ENCODE measurements around the gene MVB12B.

Gene MVB12B

DNA sequence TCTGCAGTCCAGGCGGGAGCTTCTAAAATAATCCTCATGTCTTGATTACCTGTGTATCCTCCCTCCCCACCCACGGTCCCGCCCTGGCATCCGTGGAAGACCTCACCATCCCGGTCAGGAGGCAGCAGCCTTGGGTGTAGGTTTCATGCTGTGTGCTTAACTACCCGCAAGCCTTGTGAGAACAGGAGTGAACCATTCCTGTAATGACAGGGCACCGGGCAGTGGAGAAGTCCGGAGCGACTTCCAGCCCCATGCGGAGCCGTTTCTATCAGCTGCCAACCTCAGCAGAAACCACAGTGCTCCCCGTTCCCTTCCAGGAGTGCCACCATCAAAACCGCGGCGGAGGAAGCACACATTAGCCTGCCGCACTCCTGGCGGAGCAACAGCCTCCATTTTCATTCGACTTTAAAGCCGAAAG is 163.6 kb downstream of the MVB12B start:
- TF ChIP-seq, protein P1, sequence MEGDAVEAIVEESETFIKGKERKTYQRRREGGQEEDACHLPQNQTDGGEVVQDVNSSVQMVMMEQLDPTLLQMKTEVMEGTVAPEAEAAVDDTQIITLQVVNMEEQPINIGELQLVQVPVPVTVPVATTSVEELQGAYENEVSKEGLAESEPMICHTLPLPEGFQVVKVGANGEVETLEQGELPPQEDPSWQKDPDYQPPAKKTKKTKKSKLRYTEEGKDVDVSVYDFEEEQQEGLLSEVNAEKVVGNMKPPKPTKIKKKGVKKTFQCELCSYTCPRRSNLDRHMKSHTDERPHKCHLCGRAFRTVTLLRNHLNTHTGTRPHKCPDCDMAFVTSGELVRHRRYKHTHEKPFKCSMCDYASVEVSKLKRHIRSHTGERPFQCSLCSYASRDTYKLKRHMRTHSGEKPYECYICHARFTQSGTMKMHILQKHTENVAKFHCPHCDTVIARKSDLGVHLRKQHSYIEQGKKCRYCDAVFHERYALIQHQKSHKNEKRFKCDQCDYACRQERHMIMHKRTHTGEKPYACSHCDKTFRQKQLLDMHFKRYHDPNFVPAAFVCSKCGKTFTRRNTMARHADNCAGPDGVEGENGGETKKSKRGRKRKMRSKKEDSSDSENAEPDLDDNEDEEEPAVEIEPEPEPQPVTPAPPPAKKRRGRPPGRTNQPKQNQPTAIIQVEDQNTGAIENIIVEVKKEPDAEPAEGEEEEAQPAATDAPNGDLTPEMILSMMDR (IDR thresholded peaks at IDR 0.05; ENCODE audit: extremely low read depth, insufficient read depth, missing control alignments): no peak
- in situ Hi-C loops (cut with MboI; ENCODE audit: low pct_unique_long_range_greater_than_20kb, low sequenced_read_pairs, unreplicated experiment): no loop called here
- DNase-seq (ENCODE audit: low spot score): no peak

DNA sequence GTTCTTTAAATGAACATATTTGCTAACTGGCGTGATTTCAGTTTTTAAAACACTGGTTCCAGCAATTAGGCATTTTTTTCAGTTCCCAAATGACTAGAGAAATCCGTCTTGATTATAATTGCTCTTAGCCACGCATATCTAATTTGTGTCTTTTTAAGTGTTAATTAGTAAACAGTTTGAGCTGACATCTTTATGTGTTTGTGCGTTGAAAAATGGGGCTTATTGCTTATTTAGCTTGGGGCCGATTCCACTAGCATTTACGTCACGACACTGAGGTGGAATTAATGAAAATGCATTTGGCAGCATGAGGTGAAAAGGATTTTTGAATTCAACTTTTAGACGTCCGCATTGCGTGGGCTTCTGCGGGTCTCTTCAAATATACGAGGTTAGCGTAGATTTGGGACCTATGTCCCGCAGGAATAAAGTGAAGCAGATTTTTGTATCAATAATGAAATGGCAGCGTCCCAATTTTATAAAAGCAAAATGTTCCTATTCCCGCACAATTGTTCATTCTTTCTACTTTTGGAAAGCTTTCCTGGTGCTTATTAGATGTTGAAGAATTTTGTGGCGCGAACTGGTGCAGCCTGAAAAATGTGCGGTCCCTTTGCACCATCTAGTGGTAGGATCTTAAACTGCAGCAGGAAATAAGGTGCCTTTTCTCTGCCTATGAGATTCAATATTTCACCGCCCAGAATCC is 164.4 kb downstream of the MVB12B start:
- TF ChIP-seq, protein P1 (IDR thresholded peaks at IDR 0.05; ENCODE audit: extremely low read depth, insufficient read depth, missing control alignments): peak; percentile 86
- in situ Hi-C loops (cut with MboI; ENCODE audit: low pct_unique_long_range_greater_than_20kb, low sequenced_read_pairs, unreplicated experiment): no loop called here
- peak; percentile 78 for DNase-seq (ENCODE audit: low spot score)

GRCh38 chr9:126491568-126491879 is 164.9 kb downstream of the MVB12B start:
- TF ChIP-seq, protein P1 (IDR thresholded peaks at IDR 0.05; ENCODE audit: extremely low read depth, insufficient read depth, missing control alignments): no peak
- in situ Hi-C loops (cut with MboI; ENCODE audit: low pct_unique_long_range_greater_than_20kb, low sequenced_read_pairs, unreplicated experiment): no loop called here
- no peak for DNase-seq (ENCODE audit: low spot score)

DNA sequence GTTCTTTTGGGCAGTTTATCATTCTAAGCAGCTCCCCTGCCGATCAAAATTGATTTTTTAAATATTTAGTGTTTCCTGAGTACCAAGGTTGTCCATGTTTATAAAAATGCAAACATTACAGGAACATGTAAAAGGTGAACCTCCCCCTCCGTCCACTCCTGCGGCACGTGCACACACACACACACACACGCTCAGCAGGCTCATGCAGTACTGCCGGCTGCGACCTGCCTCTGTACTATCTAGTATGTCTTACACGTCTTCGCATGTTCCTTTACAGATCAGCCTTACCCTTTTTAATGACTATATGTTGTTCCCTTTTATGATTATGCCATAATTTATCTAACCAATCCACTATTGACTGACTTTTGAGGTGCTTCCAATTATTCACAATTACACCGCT is 165.3 kb downstream of the MVB12B start:
- DNase-seq (ENCODE audit: low spot score): no peak
- TF ChIP-seq, protein P1 (IDR thresholded peaks at IDR 0.05; ENCODE audit: extremely low read depth, insufficient read depth, missing control alignments): no peak
- in situ Hi-C loops (cut with MboI; ENCODE audit: low pct_unique_long_range_greater_than_20kb, low sequenced_read_pairs, unreplicated experiment): no loop called here

DNA sequence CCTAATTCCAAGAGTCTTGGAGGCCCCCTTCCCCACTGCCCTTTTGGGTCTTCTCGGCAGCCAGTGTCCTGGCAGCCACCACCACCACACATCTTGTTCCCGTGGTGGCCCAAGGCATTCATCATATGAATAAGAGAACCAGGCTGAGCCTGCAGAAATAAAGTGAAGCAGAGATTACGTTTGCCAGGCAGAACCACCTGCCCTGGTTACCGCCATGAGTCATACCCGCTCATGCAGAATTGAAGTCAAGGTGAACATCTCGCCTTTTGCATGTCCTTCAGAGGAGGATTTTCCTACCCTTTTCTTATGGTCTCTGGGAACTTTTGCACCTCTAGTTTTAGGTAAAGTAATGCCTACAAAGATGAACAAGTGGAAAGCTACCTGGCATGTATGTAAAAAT is 167.6 kb downstream of the MVB12B start:
- no peak for DNase-seq (ENCODE audit: low spot score)
- in situ Hi-C loops (cut with MboI; ENCODE audit: low pct_unique_long_range_greater_than_20kb, low sequenced_read_pairs, unreplicated experiment): no loop called here

DNA sequence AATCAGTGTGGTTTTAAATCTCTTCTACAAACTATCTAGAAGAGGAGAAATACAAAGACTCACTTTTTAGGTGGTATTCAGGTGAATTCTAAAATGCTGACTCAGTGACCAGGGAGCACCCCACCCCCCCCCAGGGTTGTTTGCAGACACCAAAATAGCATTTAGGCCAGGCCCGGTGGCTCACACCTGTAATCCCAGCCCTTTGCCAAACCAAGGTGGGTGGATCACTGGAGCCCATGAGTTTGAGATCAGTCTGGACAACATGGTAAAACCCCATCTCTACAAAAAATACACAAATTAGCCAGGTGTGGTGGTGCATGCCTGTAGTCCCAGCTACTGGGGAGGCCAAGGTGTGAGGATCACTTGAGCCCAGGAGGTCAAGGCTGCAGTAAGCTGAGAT is 168.1 kb downstream of the MVB12B start:
- TF ChIP-seq, protein P1 (IDR thresholded peaks at IDR 0.05; ENCODE audit: extremely low read depth, insufficient read depth, missing control alignments): no peak
- DNase-seq (ENCODE audit: low spot score): no peak
- in situ Hi-C loops (cut with MboI; ENCODE audit: low pct_unique_long_range_greater_than_20kb, low sequenced_read_pairs, unreplicated experiment): no loop called here

More for the DNA sequence above, 167.6 kb downstream of the MVB12B start:
- TF ChIP-seq, protein P1 (IDR thresholded peaks at IDR 0.05; ENCODE audit: extremely low read depth, insufficient read depth, missing control alignments): no peak
